ENCODE measurements around the gene ADAMTSL5.

ADAMTSL5 gene

DNA sequence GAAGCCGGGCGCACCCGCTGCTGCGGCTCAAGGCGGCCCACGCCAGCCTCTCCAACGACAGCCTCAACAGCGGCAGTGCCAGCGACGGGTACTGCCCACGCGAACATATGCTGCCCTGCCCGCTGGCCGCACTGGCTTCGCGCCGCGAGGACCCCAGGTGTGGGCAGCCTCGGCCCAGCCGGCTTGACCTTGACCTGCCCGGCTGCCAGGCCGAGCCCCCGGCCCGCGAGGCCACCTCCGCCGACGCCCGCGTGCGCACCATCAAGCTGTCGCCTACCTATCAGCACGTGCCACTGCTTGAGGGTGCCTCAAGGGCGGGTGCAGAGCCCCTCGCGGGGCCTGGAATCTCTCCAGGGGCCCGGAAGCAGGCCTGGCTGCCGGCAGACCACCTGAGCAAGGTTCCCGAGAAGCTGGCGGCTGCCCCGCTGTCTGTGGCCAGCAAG lies 46.8 kb downstream of the ADAMTSL5 start:
- DNase-seq (ENCODE audit: low read depth): no peak

GRCh38 chr19:1465191-1466016 lies 47.4 kb downstream of the ADAMTSL5 start:
- DNase-seq (ENCODE audit: low read depth): no peak

GRCh38 chr19:1461862-1462261 lies 51.0 kb downstream of the ADAMTSL5 start:
- no peak for DNase-seq (ENCODE audit: low read depth)

DNA sequence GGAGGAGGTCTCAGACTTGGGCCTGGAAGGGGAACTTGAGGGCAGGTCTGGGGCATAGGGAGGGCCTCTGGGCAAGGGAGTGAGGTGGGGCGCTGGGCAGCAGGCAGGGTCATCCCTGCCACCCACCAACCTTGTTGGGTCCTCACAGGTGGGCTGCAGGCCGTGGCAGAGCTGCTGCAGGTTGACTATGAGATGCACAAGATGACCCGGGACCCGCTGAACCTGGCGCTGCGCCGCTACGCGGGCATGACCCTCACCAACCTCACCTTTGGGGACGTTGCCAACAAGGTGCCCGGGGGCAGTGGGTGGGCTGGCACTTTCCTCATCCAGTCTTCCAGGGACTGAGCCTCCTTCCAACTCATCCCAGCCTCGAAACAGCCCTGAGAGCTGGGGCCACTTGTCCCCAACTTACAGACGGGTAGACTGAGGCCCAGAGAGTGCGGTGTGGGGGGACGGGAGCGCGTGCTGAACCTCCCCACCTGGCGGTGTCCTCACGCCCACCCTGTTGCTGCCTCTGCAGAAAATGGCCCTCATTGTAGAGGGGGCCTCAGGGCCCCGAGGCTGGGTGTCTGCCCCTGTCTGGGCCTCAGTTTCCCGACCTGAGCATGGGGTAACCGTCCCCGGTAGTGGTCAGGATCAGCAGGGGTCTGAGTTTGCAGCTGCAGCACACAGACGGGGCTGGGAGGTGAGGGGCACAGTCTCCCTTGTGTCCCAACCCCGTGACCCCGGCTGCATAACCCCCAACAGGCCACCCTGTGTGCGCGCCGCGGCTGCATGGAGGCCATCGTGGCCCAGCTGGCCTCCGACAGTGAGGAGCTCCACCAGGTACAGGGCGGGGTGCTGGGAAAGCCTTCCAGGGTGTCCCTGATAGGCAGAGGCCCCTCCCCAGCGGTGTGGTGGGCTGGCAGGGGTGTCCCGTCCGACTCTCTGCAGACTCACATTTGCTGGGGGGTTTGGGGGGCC lies 52.5 kb downstream of the ADAMTSL5 start:
- DNase-seq (ENCODE audit: low read depth): no peak

GRCh38 chr19:1459479-1459878 lies 53.3 kb downstream of the ADAMTSL5 start:
- no peak for DNase-seq (ENCODE audit: low read depth)

DNA sequence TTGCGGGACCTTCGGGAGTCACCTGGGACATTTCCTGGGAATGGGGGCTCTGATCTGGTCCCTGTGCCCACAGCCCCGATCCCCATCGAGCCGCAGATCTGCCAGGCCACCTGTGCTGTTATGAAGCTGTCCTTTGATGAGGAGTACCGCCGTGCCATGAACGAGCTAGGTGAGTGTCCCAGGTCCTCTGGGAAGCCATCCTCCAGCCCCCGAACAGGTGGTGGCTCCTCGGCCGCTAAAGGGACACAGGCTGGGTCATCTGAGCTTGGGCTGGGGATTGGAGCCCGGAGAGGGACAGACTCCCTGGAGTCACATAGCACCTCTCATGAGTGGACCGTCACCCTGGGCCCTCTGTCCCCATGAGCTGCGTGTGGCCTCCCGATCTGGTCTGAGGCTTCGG lies 54.9 kb downstream of the ADAMTSL5 start:
- no peak for DNase-seq (ENCODE audit: low read depth)

DNA sequence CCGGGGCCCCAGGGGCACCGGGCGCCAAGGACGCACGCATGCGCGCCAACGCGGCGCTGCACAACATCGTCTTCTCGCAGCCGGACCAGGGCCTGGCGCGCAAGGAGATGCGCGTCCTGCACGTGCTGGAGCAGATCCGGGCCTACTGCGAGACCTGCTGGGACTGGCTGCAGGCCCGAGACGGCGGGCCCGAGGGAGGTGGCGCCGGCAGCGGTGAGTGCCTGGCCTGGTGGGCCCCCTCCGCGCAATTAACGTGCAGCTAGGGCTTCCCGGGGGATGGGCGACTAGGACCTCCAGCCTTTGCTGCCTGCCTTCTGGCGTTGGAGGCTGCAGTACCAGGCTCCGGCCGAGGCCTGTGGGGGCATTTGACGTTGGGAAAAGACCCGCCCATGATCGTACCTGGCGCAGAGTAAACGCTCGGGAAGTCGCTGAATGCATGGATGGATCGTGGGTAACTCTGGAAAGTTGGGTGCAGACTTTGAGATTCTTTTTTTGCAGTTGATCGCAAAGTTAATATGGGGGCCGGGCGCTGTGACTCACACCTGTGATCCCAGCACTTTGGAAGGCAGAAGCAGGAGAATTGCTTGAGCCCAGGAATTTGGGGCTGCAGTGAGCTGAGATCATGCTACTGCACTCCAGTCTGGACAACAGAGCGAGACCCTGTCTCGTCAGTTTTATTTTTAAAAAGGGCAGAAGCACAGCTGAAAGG lies 55.6 kb downstream of the ADAMTSL5 start:
- no peak for DNase-seq (ENCODE audit: low read depth)

- DNase-seq (ENCODE audit: low read depth): no peak
Measured at GRCh38 chr19:1456121-1456900, 56.5 kb downstream of the ADAMTSL5 start.

DNA sequence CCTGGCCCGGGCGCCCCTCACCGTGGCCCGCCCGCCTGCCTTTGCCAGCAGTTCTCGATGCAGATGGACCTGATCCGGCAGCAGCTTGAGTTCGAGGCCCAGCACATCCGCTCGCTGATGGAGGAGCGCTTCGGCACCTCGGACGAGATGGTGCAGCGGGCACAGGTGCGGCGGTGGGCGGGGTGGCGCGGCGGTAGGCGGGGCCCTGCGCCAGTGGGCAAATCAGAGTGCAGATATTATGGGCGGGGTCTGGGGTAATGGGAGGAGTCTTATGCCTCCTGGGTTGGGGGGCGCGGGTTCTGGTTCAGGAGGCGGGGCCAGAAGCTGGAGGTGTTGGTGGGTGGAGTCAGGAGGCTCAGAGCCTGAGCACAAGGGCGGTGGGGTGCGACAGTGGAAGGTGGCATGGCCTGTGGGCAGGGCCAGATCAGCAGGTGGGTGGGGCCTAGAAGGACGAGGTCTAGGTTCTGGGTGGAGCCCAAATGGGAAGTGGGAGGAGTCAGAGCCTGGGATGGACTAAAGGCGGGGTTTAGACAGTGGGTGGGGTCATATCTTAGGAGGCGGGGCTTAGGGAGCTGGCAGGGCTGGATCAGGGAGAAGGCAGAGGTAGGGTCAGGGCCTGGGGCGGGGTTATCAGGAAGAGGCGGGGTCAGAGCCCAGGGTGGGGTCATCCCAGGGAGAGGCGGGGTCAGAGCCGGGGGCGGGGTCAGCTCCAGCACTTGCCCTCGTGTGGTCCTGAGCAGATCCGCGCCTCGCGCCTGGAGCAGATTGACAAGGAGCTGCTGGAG lies 57.3 kb downstream of the ADAMTSL5 start:
- DNase-seq (ENCODE audit: low read depth): no peak

Measured in fibroblast of the conjunctiva (primary cell).